ENCODE measurements around the gene CLEC9A. TPM values are rescaled to one million over a fixed set of nuclear protein-coding genes. Genes with fewer than 3 reads are reported as not detected.

The CLEC9A gene
- total RNA-seq, 2 experiments from 2014 or later = not detected

DNA sequence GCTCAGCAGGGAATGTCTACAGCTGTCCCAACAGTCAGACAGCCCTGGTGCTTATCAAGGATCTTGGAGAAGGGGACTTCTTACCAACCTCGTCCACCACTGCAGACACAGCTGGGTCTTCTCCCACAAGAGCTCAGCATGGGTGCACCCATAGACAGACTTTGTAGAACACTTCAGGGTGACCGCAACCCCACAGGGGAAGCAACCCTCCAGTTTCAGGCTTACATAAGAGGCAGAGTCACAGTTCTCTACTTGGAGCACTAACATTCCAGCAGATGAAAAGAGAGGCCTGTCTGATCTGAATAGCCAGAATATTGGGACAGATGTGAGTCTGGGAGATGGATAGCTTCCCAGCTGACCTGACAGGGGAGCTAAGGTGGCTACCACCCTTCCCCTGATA is 71.8 kb downstream of the CLEC9A start:
- no peaks in the 10 kb centered on the region for H4K20me1 ChIP-seq (ENCODE audit: insufficient read depth, low read length)
- no peaks in the 10 kb centered on the region for H3K9me2 ChIP-seq (ENCODE audit: insufficient read depth, low read length)
- H3K36me3 ChIP-seq (ENCODE audit: insufficient read depth, low read length) = no peaks in the 10 kb centered on the region
- DNase-seq (ENCODE audit: low spot score) = no peak
- intact Hi-C loops (cut with micrococcal nuclease; ENCODE audit: unreplicated experiment) = no loop called here
- no peak for TF ChIP-seq EZH2phosphoT487 (IDR thresholded peaks at IDR 0.05; ENCODE audit: borderline replicate concordance, low read depth, low read length)
- TF ChIP-seq, protein P1, sequence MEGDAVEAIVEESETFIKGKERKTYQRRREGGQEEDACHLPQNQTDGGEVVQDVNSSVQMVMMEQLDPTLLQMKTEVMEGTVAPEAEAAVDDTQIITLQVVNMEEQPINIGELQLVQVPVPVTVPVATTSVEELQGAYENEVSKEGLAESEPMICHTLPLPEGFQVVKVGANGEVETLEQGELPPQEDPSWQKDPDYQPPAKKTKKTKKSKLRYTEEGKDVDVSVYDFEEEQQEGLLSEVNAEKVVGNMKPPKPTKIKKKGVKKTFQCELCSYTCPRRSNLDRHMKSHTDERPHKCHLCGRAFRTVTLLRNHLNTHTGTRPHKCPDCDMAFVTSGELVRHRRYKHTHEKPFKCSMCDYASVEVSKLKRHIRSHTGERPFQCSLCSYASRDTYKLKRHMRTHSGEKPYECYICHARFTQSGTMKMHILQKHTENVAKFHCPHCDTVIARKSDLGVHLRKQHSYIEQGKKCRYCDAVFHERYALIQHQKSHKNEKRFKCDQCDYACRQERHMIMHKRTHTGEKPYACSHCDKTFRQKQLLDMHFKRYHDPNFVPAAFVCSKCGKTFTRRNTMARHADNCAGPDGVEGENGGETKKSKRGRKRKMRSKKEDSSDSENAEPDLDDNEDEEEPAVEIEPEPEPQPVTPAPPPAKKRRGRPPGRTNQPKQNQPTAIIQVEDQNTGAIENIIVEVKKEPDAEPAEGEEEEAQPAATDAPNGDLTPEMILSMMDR (conservative IDR thresholded peaks at IDR 0.05; ENCODE audit: low read length) = no peak
- no peak overlapping the region for H3K4me3 ChIP-seq (ENCODE audit: low read depth, low read length, poor library complexity, severe bottlenecking)
- POLR2A ChIA-PET = interaction anchor here (0.9 kb wide), 1 partner anchor 198 kb away, joined by 3 read pairs; no protein-coding TSS in a partner anchor
- H2AFZ ChIP-seq (ENCODE audit: low read length) = no peak overlapping the region
- no peaks in the 10 kb centered on the region for H3K9me3 ChIP-seq (ENCODE audit: low read length)
- CTCF ChIA-PET (ENCODE audit: unreplicated experiment) = interaction anchor here (0.5 kb wide), 1 partner anchor 235 kb away, joined by 3 read pairs; no protein-coding TSS in a partner anchor
- no peaks in the 10 kb centered on the region for H3K4me1 ChIP-seq (ENCODE audit: insufficient read depth, low read length, poor library complexity, severe bottlenecking)
- no TSS peak for BruUV-seq (replicated peaks)
- no peak overlapping the region for H3K27ac ChIP-seq (ENCODE audit: low read depth, low read length, poor library complexity, severe bottlenecking)
- no peak overlapping the region for H3K4me2 ChIP-seq (ENCODE audit: low read length)
- no peaks in the 10 kb centered on the region for H3K79me2 ChIP-seq (ENCODE audit: insufficient read depth, low read depth, low read length)

DNA sequence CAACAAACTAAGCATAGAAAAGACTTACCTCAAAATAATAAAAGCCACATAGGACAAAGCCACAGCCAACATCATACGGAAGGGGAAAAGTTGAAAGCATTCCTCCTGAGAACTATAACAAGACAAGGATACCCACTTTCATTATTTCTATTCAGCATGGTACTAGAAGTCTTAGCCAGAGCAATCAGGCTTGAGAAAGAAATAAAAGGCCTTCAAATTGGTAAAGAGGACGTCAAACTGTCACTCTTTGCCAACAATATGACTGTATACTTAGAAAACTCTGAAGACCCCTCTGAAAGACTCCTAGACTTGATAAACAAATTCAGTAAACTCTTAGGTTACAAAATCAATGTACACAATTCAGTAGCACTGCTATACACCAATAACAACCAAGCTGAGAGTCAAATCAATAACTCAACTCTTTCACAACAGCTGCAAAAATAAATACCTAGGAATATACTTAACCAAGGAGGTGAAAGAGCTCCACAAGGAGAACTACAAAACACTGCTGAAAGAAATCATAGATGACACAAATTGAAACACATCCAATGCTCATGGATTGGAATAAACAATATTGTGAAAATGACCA is 79.9 kb downstream of the CLEC9A start:
- no peaks in the 10 kb centered on the region for H3K9me2 ChIP-seq (ENCODE audit: insufficient read depth, low read length)
- H2AFZ ChIP-seq (ENCODE audit: low read length) = no peak overlapping the region
- ChIA-PET POLR2A (no interaction called here), CTCF (ENCODE audit: unreplicated experiment) (no interaction called here)
- TF ChIP-seq, protein P1 (conservative IDR thresholded peaks at IDR 0.05; ENCODE audit: low read length) = no peak
- TF ChIP-seq EZH2phosphoT487 (IDR thresholded peaks at IDR 0.05; ENCODE audit: borderline replicate concordance, low read depth, low read length) = no peak
- no TSS peak for BruUV-seq (replicated peaks)
- no peak overlapping the region for H3K27ac ChIP-seq (ENCODE audit: low read depth, low read length, poor library complexity, severe bottlenecking)
- no peaks in the 10 kb centered on the region for H3K79me2 ChIP-seq (ENCODE audit: insufficient read depth, low read depth, low read length)
- intact Hi-C loops (cut with micrococcal nuclease; ENCODE audit: unreplicated experiment) = no loop called here
- H3K36me3 ChIP-seq (ENCODE audit: insufficient read depth, low read length) = no peaks in the 10 kb centered on the region
- H3K4me3 ChIP-seq (ENCODE audit: low read depth, low read length, poor library complexity, severe bottlenecking) = no peak overlapping the region
- H3K4me2 ChIP-seq (ENCODE audit: low read length) = no peak overlapping the region
- DNase-seq (ENCODE audit: low spot score) = no peak
- no peaks in the 10 kb centered on the region for H4K20me1 ChIP-seq (ENCODE audit: insufficient read depth, low read length)
- H3K9me3 ChIP-seq (ENCODE audit: low read length) = no peaks in the 10 kb centered on the region
- no peaks in the 10 kb centered on the region for H3K4me1 ChIP-seq (ENCODE audit: insufficient read depth, low read length, poor library complexity, severe bottlenecking)

DNA sequence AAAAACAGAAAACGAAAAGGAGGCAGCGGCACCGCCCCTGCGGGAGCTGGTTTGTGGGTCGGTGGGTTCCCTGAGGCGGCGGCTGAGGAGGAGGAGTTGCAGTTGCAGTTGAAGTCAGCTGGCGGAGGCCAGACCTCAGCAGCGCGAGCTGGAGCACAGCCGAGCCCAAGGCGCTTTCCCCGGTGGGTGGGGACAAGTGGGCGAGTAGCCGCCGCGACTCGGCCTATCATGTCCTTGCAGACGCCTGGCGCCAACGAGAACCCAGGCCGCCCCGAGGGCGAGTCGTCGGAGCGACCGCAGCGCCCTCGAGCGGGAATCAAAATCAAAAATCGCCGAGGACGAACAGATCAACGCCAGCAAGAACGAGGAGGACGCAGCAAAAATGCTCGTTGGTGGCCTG is 81.0 kb downstream of the CLEC9A start:
- no peak overlapping the region for H3K4me2 ChIP-seq (ENCODE audit: low read length)
- ChIA-PET POLR2A (no interaction called here), CTCF (ENCODE audit: unreplicated experiment) (no interaction called here)
- H3K27ac ChIP-seq (ENCODE audit: low read depth, low read length, poor library complexity, severe bottlenecking) = no peak overlapping the region
- no TSS peak for BruUV-seq (replicated peaks)
- H3K9me3 ChIP-seq (ENCODE audit: low read length) = no peaks in the 10 kb centered on the region
- no peaks in the 10 kb centered on the region for H4K20me1 ChIP-seq (ENCODE audit: insufficient read depth, low read length)
- no peaks in the 10 kb centered on the region for H3K4me1 ChIP-seq (ENCODE audit: insufficient read depth, low read length, poor library complexity, severe bottlenecking)
- H3K4me3 ChIP-seq (ENCODE audit: low read depth, low read length, poor library complexity, severe bottlenecking) = no peak overlapping the region
- TF ChIP-seq, protein P1 (conservative IDR thresholded peaks at IDR 0.05; ENCODE audit: low read length) = no peak
- no peak for TF ChIP-seq EZH2phosphoT487 (IDR thresholded peaks at IDR 0.05; ENCODE audit: borderline replicate concordance, low read depth, low read length)
- no peaks in the 10 kb centered on the region for H3K36me3 ChIP-seq (ENCODE audit: insufficient read depth, low read length)
- intact Hi-C loops (cut with micrococcal nuclease; ENCODE audit: unreplicated experiment) = no loop called here
- no peak for DNase-seq (ENCODE audit: low spot score)
- H2AFZ ChIP-seq (ENCODE audit: low read length) = no peak overlapping the region
- H3K9me2 ChIP-seq (ENCODE audit: insufficient read depth, low read length) = no peaks in the 10 kb centered on the region
- H3K79me2 ChIP-seq (ENCODE audit: insufficient read depth, low read depth, low read length) = no peaks in the 10 kb centered on the region

Measured in OCI-LY7 (cell line).